HTR-8/SVneo (cell line): ENCODE data around the gene COMT.

Experiments
- DNase-seq: peaks from one replicate; pipeline ENCODE4 v3.0.0; 2011; ENCODE audit warnings: low spot score, mixed read lengths; ENCODE audit not compliant: insufficient read length
- FAIRE-seq: peaks from 2 replicates; lab custom pipeline; 2011; peaks lifted over from hg19 to GRCh38; lab: Jason Lieb, UNC

The COMT gene

DNA sequence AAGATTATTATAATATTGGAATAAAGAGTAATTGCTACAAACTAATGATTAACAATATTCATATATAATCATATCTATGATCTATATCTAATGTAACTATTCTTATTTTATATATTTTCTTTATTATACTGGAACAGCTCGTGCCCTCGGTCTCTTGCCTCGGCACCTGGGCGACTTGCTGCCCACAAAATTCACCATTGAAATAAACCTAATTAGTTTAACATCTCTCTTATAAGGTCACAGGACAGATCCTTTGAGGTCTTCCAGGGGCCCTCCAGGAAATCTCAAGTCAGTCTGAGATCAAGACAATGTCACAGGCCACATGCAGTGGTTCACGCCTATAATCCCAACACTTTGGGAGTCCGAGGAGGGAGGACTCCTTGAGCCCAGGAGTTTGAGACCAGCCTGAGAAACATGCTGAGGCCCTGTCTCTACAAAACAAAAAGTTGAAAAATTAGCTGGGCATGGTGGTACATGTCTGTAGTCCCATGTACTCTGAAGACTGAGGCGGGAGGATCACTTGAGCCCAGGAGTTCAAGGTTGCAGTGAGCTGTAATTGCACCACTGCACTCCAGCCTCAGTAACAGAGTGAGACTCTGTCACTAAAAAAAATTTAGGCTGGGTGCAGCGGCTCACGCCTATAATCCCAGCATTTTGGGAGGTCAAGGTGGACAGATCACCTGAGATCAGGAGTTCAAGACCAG is 6.6 kb downstream of the COMT start:
- FAIRE-seq (no peak), DNase-seq (no peak)

DNA sequence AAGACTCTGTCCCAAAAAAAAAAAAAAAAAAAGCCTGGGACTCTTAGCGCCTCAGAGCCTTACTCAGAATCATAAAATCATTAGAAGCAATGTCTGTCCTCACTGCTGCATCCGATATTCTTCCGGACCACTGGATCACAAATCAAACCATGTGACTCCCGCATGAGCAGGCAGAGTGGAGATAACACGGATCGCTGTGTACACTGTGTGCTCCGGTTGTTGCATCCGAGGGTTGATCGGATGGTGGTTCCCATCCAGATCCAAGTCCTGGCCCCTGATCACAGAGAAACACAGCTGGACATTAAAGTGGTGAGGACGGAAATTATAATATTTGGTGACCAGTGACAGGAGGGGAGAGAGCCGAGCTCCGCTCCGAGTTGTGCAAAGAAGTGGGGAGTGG is 9.8 kb downstream of the COMT start:
- FAIRE-seq (no peak), DNase-seq (no peak)

DNA sequence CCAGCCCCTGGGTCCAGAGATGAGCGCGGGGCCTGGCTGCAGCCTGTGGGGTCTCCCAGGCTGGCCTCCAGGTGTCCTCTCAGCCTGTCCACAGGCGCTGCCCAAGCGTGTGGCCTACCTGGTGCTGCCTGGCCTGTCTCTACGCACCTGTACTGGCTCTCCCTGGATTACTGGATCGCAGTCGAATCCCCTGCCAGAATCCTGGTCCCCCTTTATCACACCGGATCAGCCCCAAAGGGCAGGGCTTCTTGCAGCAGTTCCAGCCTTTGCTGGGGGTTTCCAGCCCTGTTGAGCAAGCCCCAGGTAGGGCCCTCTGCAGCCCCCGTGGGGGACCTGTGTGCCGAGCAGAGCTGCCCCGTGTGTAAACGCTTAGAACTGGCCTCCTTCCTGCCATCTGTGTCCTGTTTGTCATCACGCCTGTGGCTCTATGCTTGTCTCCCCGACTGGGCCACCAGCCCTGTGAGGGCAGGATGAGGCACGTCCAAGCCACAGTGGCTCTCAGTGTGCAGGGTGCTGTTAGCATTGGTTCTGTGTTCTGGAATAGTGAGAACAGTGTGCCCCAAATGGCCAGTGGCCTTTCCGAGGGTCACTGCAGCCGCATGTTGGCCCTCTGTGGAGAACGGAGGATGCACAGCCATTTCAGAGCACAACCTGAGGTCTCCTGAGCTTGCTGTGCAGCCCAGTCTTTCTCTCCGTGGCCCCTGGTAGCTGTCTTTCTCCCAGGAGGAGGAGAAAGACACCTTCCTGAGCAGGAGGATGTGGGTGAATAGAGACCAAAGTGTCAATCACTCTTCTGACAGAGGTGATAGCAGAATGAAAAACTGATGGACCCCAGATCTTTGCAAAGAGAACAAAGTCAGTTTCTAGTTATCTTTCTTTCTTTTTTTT is 13.9 kb downstream of the COMT start:
- DNase-seq (no peak), FAIRE-seq (no peak)

DNA sequence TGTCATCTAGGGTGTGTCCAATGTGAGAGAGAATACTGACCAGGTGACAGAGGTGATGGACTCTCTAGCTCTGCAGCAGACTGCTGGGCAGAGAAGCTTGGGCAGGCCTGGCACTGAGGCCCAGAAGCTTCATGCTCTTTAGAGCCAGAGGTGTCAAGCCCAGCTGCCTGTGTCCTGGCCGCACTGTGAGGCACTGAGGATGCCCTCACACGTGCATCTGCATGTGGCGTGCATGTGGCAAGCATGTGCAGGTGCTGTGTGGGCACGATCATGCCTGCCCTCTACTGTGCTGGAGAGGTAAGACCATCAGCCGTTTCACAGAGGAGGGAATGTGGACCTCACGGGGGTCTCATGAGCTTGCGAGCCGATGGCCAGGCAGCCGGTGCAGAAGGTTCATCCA is 15.9 kb downstream of the COMT start:
- DNase-seq (no peak), FAIRE-seq (no peak)

DNA sequence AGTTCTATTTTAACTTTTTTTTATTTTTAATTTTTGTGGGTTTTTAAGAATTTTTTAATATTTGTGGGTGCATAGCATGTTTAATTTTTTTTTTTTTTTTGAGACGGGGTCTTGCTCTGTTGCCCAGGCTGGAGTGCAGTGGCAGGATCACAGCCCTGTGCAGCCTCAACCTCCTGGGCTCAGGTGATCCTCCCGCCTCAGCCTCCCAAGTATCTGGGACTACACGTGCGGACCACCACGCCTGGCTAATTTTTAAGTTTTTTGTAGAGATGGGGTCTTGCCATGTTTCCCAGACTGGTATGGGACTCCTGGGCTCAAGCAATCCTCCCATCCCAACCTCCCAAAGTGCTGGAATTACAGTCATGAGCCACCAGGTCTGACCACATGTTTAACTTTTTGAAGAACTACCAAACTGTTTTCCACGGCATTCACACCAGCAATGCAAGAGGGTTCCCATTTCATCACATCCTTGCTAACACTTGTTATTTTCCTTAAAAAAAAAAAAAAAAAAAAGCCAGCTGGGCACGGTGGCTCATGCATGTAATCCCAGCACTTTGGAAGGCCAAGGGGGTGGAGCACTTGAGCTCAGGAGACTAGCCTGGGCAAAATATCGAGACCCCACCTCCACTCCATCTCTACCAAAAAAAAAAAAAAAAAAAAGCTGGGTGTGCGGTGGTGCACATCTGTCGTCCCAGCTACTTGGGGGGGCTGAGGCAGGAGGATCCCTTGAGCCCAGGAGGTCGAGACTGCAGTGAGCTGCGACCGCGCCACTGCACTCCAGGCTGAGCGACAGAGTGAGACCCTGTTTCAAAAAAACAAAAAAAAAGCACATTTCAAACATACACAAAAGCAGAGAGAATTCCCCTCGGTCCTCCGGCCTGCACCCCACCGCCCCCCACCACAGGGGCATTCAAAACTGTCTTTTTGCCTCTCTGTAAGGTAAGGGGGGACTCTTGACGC is 16.8 kb downstream of the COMT start:
- FAIRE-seq: no peak

DNA sequence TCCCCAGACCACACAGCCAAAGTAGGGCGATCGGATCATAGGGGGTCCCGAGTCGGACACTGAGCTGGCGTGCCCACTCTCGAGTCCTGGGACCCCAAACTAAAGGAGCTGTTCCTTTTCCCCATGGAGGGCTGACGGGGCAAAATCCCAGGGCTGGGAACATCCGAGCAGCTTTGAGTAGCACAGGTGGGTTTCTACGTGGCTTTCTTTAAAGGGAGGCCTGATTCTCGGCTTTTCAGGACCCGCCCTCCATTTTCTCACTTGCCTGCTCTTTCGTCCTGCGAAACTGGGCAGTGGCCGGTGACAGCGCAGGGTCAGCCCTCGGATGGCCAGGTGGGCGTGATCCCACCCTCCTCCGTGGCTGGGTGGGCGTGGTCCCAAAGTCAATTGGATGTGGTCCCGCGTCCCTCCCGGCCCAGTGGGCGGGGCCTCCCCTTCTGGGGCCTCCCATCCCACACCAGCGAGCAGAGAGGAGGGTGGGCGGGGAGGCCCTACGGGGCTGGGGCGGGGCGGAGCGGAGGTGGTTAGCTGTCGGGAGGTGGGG is 17.5 kb downstream of the COMT start:
- no peak for DNase-seq
- FAIRE-seq: no peak

More for the DNA sequence above, 16.8 kb downstream of the COMT start:
- DNase-seq: no peak

DNA sequence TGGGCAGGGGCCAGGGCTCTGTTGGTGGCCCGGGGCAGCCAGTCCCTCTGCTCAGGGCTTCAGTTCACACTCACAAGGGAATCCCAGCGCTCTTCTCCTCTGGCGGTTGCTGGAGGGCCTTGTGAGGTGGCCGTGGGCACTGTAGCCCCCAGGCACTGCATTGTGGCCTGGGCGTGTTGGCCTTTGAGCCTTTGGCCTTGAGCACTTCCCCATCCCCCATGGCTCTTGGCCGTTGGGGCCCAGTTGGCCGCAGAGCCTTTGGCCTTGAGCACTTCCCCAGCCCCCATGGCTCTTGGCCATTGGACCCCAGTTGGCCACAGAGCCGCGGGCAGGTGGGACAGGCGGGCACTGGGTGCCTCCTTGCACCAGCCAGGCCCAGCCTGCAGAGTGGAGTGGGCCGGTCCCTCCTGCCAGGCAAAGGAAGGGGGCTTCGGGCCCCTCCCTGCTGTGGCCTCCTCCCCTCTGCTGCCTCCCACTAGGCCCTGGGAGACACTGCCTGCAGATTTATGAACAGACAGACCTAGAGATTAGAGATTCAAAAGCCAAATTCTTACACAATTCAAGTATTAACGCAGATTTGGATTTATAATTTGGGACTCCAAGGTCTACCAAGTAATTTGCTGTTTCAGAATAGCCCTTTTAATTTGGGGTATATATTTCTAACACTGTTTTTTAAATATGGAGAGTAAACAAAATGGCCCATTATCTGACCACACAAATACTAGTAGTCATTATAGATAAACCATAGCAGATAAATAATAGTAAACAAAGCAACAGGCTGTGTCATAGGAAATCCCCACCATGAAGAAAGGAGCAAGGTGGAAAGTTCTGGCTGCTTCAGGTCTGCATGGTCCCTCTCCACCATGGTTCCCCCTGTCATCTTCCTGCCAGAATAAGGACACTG is 18.3 kb downstream of the COMT start:
- DNase-seq (no peak), FAIRE-seq (no peak)

DNA sequence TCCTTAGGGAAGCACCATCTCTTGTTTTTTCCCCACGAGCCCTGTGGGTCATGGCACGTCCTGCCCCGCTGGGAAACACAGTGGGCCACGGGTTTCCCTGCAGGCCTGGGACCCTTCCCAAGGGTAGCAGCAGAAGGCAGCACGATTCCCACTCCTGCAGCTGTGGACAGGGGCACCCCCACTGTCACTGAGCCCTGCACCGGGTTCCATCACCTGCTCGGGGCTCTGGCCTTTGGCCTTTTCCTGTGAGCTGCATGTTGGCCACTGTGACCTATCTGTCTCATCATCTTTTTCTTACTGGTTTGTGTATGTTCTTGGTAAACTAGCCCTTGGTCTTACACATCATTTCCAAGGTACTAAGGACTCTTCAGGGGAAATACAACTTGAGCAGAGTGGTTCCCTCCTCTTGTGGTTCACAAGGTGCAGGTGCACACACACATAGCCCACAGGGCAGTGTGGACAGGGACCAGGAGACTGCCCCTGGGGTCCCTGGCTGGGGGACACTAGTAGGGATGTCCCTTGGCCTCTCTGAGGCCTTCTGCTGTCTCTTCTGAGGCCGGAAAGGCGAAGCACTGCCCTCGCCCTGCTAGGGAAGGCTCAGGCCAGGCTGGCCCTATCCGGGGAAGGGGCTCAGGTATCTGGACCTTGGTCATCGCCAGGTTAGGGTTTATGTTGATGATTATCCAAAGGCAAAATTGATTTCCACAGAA is 19.1 kb downstream of the COMT start:
- no peak for FAIRE-seq
- DNase-seq: no peak

DNA sequence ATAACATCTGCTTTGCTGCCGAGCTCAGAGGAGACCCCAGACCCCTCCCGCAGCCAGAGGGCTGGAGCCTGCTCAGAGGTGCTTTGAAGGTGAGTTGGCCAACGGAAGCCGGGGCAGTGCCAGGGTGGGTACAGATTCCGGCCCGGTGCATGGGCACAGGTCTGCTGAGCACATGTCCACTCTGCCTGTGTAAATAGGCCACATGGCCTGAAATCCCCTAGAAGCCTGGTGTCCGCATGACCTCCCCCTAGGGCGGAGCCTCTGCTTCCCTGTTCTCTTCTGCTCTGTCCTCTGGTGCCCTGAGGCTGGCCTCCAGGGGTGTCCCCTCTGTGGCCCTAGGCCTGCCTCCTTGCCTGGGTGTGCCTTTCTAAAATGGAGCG is 19.6 kb downstream of the COMT start:
- FAIRE-seq: no peak
- DNase-seq: no peak

DNA sequence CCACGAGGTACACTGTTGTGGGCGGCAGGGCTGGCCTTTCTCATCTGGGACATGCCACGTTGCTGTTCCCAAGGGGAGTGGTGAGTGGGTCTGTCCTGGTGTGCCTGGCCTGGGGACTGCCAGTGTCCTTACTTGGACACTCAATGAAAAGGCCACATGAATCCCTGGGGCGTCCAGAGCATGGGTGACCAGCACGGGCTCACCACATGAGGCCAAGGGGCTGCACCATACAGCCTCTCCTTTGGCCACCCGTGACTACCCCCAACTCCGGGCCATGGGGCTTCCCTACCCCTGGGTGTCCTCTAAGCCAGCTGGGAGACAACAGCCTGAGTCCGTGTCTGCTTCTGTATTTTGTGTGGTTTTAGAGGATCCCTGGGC is 20.3 kb downstream of the COMT start:
- DNase-seq (no peak), FAIRE-seq (no peak)

DNA sequence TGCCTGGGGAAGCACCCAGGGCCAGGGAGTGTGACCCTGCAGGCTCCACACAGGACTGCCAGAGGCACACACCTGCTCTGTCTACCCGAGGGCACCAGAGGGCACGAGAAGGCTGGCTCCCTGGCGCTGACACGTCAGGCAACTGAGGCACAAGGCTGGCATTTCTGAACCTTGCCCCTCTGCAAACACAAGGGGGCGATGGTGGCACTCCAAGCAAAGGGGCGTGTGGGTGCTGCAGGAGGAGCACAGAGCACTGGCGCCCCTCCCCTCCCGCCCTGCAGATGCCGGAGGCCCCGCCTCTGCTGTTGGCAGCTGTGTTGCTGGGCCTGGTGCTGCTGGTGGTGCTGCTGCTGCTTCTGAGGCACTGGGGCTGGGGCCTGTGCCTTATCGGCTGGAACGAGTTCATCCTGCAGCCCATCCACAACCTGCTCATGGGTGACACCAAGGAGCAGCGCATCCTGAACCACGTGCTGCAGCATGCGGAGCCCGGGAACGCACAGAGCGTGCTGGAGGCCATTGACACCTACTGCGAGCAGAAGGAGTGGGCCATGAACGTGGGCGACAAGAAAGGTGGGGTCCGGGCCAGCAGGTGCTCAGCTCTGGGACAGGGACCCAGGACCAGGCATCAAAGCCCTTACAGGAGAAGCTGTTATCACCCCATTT is 20.8 kb downstream of the COMT start:
- FAIRE-seq (no peak), DNase-seq (peak; percentile 36)

DNA sequence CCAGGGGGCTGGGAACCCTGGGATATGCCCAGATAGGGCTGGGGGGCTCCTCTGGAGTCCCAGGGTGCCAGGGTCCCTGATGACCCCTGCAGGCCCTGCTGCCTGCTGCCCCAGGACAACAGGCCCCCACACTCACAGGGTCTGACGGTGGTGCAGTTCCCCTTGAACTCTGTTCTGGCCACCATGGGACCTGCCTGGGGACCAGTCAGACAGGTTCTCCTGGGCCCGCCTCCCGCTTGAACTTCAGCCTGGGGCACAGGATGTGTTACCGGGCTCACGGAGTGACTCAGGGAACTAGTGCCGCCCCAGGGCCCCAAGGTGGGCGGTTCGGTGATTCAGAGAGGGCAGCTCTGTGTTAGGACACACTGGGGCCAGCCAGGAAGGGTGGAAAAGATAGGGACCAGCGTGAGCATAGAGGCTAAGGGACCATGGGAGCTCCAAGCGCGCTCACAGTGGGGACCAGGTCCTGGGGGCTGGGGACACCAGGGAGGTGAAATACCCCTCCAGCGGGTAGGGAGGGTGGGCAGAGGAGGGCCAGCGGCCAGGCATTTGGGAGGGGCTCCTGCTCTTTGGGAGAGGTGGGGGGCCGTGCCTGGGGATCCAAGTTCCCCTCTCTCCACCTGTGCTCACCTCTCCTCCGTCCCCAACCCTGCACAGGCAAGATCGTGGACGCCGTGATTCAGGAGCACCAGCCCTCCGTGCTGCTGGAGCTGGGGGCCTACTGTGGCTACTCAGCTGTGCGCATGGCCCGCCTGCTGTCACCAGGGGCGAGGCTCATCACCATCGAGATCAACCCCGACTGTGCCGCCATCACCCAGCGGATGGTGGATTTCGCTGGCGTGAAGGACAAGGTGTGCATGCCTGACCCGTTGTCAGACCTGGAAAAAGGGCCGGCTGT is 21.6 kb downstream of the COMT start:
- DNase-seq: peak; percentile 31

DNA sequence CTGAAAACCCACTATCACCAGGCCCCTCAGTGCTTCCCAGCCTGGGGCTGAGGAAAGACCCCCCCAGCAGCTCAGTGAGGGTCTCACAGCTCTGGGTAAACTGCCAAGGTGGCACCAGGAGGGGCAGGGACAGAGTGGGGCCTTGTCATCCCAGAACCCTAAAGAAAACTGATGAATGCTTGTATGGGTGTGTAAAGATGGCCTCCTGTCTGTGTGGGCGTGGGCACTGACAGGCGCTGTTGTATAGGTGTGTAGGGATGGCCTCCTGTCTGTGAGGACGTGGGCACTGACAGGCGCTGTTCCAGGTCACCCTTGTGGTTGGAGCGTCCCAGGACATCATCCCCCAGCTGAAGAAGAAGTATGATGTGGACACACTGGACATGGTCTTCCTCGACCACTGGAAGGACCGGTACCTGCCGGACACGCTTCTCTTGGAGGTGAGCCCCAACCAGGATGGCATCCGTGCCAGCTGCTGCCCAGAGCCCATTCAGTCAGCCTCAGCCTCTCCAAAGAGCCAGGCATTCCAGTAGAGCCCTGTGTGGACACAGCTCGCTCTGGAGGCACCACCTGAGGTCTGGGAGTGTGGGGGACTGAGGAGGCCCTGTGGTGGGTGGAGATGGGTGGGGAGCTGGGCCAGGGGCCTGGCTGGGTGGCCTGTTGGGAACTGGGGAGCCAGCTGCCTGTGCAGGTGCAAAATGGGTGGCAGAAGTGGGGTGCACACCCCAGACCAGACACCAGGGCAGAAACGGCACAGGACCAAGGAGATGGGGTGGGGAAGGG is 22.5 kb downstream of the COMT start:
- FAIRE-seq: no peak
- DNase-seq: no peak

More for the DNA sequence above, 21.6 kb downstream of the COMT start:
- FAIRE-seq: no peak

DNA sequence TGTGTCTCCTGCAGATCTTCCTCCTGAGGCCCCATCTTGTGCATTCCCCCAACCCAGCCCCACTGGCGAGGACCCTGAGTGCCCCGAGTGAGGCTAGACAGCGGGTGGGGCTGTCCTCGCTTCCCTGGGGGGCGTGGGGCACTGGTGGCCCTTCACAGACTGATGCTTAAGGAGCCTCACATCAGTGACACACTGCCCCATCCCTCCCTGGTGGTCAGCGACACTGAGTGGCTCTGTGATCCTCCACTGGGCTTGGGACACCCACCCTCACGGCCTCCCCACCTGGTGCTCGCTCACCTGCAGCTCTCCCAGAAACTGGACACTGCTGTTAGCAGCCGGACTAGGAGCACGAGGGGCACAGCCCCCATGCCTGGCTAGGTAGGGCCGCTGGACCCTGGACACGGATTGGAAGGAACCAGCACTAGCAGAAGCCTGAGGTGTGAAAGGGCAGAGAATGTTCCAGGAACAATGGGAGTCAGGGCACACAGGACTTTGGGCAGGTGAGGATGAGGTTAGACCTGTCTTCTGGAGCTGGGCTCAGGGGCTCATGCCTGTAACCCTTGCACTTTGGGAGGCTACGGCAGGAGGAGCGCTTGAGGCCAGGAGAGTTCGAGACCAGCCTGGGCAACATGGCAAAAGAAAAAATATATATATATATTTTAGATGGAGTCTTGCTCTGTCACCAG is 23.3 kb downstream of the COMT start:
- no peak for DNase-seq
- FAIRE-seq: no peak

DNA sequence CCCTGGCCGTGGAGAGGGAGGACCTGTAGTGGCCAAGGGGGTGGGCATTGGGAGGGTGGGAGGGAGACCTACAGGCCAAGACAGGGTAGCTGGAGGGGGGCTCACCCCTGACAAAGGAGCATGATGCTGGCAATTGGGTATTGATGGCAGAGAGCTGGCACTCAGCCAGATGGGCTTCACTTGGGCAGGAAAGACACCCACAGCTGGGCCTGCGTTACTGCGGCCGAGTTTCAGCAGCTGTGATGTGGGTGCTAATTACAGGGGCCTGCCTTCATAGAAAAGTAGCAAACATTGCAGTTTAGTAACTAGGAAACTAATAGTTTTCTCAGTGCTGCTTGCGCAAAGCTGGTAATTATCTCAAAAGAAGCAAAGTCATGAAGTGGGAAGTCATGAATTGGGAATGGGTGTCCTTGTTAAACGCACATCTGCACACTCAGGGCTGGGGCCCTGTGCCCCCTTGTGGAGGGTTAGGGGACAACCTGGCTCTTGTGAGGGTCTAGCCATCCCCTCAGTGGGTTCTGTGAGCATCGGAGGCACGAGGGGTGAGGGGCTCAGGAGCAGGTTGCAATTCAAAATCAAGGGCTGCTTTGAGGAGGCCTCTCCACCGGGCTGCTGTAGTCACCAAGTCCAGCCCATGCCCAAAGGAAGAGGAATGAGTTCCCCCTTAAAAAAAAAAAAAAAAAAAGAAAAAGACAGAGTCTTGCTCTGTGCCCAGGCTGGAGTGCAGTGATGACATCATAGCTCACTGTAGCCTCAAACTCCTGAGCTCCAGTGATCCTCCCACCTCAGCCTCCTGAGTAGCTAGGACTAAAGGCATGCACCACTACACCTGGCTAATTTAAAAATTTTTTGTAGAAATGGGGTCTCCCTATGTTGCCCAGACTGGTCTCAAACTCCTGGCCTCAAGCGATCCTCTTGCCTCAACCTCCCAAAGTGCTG is 24.5 kb downstream of the COMT start:
- DNase-seq (no peak), FAIRE-seq (no peak)
